Measurements from ENCODE around the gene KCNE1.
"Not testable (repeated sequence)": the region's sequence is repeated elsewhere in the genome, so short reads cannot be mapped to it uniquely, and the experiment has no call there.

Gene KCNE1

GRCh38 chr21:34417448-34418077, 94.4 kb downstream of the KCNE1 start:
- not testable (repeated sequence) for DNase-seq (ENCODE audit: low spot score)

- DNase-seq (ENCODE audit: low spot score) = not testable (repeated sequence)
These were observed 104.7 kb downstream of the KCNE1 start for GRCh38 chr21:34407294-34407693.

DNA sequence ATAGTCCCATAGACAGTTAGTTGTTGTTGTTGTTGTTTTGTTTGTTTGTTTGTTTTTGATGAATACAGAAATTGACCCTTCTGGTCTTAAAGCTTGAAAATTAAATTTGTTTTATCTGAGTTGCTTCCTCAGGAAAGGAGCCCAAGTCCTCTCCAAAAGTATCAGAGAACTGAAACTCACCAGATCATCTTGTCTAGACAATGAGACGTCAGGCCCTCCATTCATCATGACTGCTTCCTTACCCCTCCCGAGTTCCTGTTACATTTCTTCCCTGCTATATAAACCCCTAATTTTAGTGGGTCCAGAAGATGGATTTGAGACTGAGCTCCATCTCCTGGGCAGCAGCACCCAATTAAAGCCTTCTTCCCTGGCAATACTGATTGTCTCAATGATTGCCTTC, 105.3 kb downstream of the KCNE1 start:
- not testable (repeated sequence) for DNase-seq (ENCODE audit: low spot score)

DNA sequence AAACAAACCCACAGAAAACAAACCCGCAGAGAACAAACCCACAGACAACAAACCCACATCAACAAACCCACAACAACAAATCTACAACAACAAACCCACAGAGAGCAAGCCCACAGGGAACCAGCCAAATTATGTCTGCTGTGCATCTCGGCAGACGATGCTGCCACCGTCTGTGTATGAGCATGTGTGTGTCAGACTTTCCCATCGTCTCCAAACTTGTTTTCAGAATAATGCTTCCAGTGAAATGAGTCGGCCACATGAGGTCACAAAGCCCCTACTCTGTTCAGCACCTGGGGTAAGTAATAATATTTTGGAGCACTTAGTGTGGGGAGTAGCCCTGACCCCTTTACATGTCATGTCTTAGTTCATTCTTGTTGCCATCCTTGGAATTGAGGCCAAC, 105.9 kb downstream of the KCNE1 start:
- DNase-seq (ENCODE audit: low spot score) = not testable (repeated sequence)

DNA sequence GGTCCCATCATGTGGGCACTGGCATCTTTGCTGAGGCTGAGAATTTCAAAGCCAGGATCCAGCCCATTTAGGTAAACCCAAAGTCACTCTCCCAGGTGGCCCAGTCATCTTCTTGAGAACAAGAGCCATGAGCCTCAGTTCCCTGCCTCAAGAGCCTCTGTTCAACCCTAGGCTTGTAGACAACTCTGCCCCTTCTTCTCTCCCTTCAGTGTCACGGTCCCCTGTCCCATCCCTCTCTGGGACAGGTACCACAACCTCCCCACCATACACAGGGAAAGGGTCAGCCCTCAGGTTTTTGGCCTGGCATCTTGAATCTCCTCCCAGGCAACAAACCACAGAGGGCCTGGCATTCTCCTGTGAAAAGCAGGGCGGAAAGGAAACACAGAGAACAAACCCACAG, 106.3 kb downstream of the KCNE1 start:
- DNase-seq (ENCODE audit: low spot score) = not testable (repeated sequence)

GRCh38 chr21:34404742-34405141, 107.3 kb downstream of the KCNE1 start:
- DNase-seq (ENCODE audit: low spot score) = not testable (repeated sequence)

DNA sequence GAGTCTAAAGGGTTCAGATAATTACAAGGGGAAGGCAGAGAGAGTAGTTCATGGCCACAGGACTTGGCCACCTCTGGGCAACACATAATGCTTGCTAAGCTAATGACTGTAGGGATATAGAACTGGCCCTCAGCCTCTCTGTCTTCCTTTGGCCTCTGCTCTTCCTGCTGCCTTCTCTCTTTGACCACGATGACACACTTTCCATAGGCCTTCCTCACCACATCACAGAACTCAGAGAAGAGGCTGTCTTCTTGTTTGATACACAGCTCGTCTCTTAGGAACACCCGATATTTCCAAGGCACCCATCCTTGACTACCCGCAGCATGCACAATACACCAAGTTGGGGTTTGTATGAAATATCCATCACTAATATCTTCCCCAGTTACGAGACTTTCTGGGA, 111.5 kb downstream of the KCNE1 start:
- DNase-seq (ENCODE audit: low spot score) = not testable (repeated sequence)

All from AG08396 (cell line).